HCT116 (cell line): ENCODE results near the gene C2CD2. TPM values are rescaled to one million over a fixed set of nuclear protein-coding genes. Genes with fewer than 3 reads are reported as not detected.

Experiments
- ATAC-seq: fragments of 200-7000 bp; cut with Tn5 transposase; 2 replicates; pipeline ENCODE4 v1.9.1; 2020; ENCODE audit warnings: mild to moderate bottlenecking, moderate library complexity
- BruUV-seq: library from RNA; stranded (reverse); fragments of 400-500 nt; replicated peaks from 2 replicates; lab custom pipeline; 2021; lab: Mats Ljungman, UMichigan
- CTCF ChIA-PET: fragments of 300-600 bp; sonication (Branson Sonifier 250); formaldehyde crosslinking; loops from one replicate; lab custom pipeline; 2021; ENCODE audit warnings: antibody characterized with exemption; lab: Charles Lee
- POLR2A ChIA-PET: fragments of 300-600, 350-600 bp; sonication (Branson Sonifier 250); formaldehyde crosslinking; loops from one replicate; lab custom pipeline; 2021; ENCODE audit warnings: antibody characterized with exemption; lab: Charles Lee
- RAD21 ChIA-PET, 2 experiments: fragments of 300-600 bp; sonication (Branson Sonifier 250); formaldehyde crosslinking; loops; one replicate each; lab custom pipeline; 2023; ENCODE audit warnings: low total read pairs in 2 of 2; ENCODE audit not compliant: uncharacterized antibody in 2 of 2, unreplicated experiment in 2 of 2, low non-redundant PET in 1 of 2; lab: Charles Lee
- DNase-seq: peaks from one replicate; pipeline ENCODE4 v3.0.0-alpha.2; 2010; ENCODE audit warnings: low read depth, low spot score
- H2AFZ ChIP-seq: fragments of 200-600 bp; shearing (Covaris generic), sonication (generic); 2 replicates; pipeline ENCODE4 v1.6.1; 2017; ENCODE audit warnings: low read depth, mixed run types, mixed read lengths, antibody characterized with exemption, low read length; ENCODE audit not compliant: poor library complexity, severe bottlenecking
- H3K27ac ChIP-seq: 2 replicates; pipeline ENCODE4 v1.5.1; 2012; ENCODE audit warnings: low read depth, low read length
- H3K27me3 ChIP-seq: fragments of 200-600 bp; sonication (generic); 2 replicates; pipeline ENCODE4 v1.6.1; 2016; ENCODE audit warnings: mixed run types, low read length, mixed read lengths; ENCODE audit not compliant: insufficient read depth
- H3K36me3 ChIP-seq, 2 experiments: fragments of 200-500 bp in 1 of 2; fragments of 200-600 bp in 1 of 2; sonication (Bioruptor generic) in 1 of 2; sonication (generic) in 1 of 2; 2 replicates each; pipeline versions ENCODE4 v1.5.1 to v1.6.1; 2014 to 2016; ENCODE audit warnings: low read length in 2 of 2, inconsistent platforms in 1 of 2, mixed read lengths in 1 of 2, mixed run types in 1 of 2; ENCODE audit not compliant: insufficient read depth in 2 of 2, control insufficient read depth in 1 of 2
- H3K4me1 ChIP-seq, 2 experiments: fragments of 200-600 bp in 1 of 2; sonication (generic) in 1 of 2; 2 replicates each; pipeline versions ENCODE4 v1.5.1 to v1.6.1; 2012 to 2017; ENCODE audit warnings: low read length in 2 of 2, inconsistent platforms in 1 of 2, mild to moderate bottlenecking in 1 of 2, mixed read lengths in 1 of 2, mixed run types in 1 of 2, moderate library complexity in 1 of 2; ENCODE audit not compliant: insufficient read depth in 2 of 2, control insufficient read depth in 1 of 2
- H3K4me2 ChIP-seq: fragments of 200-600 bp; sonication (generic); 2 replicates; pipeline ENCODE4 v1.6.1; 2017; ENCODE audit warnings: mixed run types, low read length, mixed read lengths
- H3K4me3 ChIP-seq, 2 experiments: fragments of 200-600 bp in 1 of 2; sonication (generic) in 1 of 2; replicated peaks in 1 of 2; 2 replicates each; pipeline ENCODE4 v1.5.1; 2011 to 2016; ENCODE audit warnings: low read length in 2 of 2, control low read depth in 1 of 2, low read depth in 1 of 2, mild to moderate bottlenecking in 1 of 2, mixed read lengths in 1 of 2, mixed run types in 1 of 2
- H3K79me2 ChIP-seq: fragments of 200-600 bp; sonication (generic); 2 replicates; pipeline ENCODE4 v1.6.1; 2017; ENCODE audit warnings: mild to moderate bottlenecking, mixed run types, low read length, moderate library complexity, mixed read lengths; ENCODE audit not compliant: insufficient read depth
- H3K9ac ChIP-seq: fragments of 200-600 bp; sonication (generic); 2 replicates; pipeline ENCODE4 v1.6.1; 2016; ENCODE audit warnings: low read length, mixed read lengths
- H3K9me2 ChIP-seq: fragments of 200-600 bp; sonication (generic), shearing (Covaris generic); 2 replicates; pipeline ENCODE4 v1.6.1; 2017; ENCODE audit warnings: mixed run types, mild to moderate bottlenecking, moderate library complexity; ENCODE audit not compliant: insufficient read depth
- H3K9me3 ChIP-seq, 2 experiments: fragments of 200-500 bp in 1 of 2; fragments of 200-600 bp in 1 of 2; sonication (Bioruptor generic) in 1 of 2; sonication (generic) in 1 of 2; 2 replicates each; pipeline ENCODE4 v1.6.1; 2014 to 2017; ENCODE audit warnings: low read length in 2 of 2, mixed read lengths in 2 of 2, inconsistent platforms in 1 of 2, low read depth in 1 of 2, mild to moderate bottlenecking in 1 of 2, mixed run types in 1 of 2, moderate library complexity in 1 of 2; ENCODE audit not compliant: control insufficient read depth in 1 of 2, insufficient read depth in 1 of 2
- H4K20me1 ChIP-seq: fragments of 200-600 bp; sonication (generic), shearing (Covaris generic); 2 replicates; pipeline ENCODE4 v1.6.1; 2017; ENCODE audit warnings: mixed run types, mild to moderate bottlenecking, moderate library complexity; ENCODE audit not compliant: insufficient read depth
- CBX3 ChIP-seq: IDR thresholded peaks from 2 replicates; pipeline ENCODE4 v1.6.1; 2012; ENCODE audit warnings: low read depth
- JUND ChIP-seq: IDR thresholded peaks from 2 replicates; pipeline ENCODE4 v1.6.1; 2012
- RAD21 ChIP-seq: IDR thresholded peaks from 2 replicates; pipeline ENCODE4 v1.6.1; 2012; ENCODE audit warnings: low read depth, mild to moderate bottlenecking
- intact Hi-C: fragments of 100-400 bp; cut with micrococcal nuclease; formaldehyde crosslinking; loops from 2 replicates; pipeline ENCODE4 v1.10.0; 2022
- total RNA-seq: library from RNA; stranded (reverse); gene quantifications from one replicate; pipeline ENCODE4 v1.2.1, GENCODE V29; 2021; ENCODE audit not compliant: unreplicated experiment

The C2CD2 gene
- total RNA-seq, 1 experiment from 2014 or later, result 22.0 TPM

DNA sequence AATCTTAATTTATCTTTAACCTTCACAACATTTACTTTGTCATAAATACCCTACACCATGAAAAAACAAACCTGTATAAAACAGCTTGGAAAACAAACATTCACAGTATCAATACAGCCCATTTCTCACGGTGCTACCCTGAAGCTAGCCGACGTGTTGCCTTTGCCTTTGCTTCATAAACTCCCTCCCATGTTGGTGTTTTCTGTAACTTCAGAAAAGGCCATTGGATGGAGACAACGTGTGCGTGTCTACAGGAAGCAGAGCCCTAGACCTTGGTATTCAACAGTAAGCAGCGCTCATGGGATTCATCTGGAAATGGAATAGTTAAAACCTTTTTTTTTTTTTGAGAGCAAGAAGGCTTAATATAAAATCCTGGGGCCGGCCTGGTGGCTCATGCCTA is 67.5 kb downstream of the C2CD2 start:
- ChIA-PET CTCF (interaction anchor here (0.9 to 1.0 kb wide), 2 partner anchors 231 to 274 kb away, joined by 3 read pairs; no protein-coding TSS in a partner anchor), POLR2A (no interaction called here), RAD21 (no interaction called here)
- BruUV-seq, result no TSS peak
- Histone ChIP-seq H3K79me2 (no peaks in the 10 kb centered on the region), H3K9ac (no peak overlapping the region), H3K27ac (no peak overlapping the region), H3K4me1 (peaks cover 0 to 5% of the 10 kb centered on the region in 2 experiments; a peak in 1 of 4 replicates), H3K4me3 (no peak overlapping the region), H3K27me3 (no peaks in the 10 kb centered on the region), H4K20me1 (no peaks in the 10 kb centered on the region), H3K36me3 (peaks cover 0 to 5% of the 10 kb centered on the region in 2 experiments; a peak in 2 of 4 replicates), H3K4me2 (no peak overlapping the region), H3K9me3 (no peaks in the 10 kb centered on the region), H3K9me2 (no peaks in the 10 kb centered on the region), H2AFZ (no peak overlapping the region)
- ATAC-seq (no peak), DNase-seq (no peak)
- intact Hi-C loops, result loop anchor here (10.0 kb wide), 1 partner anchor 978 kb away; no protein-coding TSS in a partner anchor
- no peak for TF ChIP-seq RAD21

GRCh38 chr21:41885341-41886024 is 68.3 kb downstream of the C2CD2 start:
- H4K20me1 ChIP-seq, result no peaks in the 10 kb centered on the region
- ChIA-PET RAD21 (no interaction called here), POLR2A (no interaction called here), CTCF (interaction anchor here (0.9 to 1.0 kb wide), 2 partner anchors 232 to 273 kb away, joined by 3 read pairs; no protein-coding TSS in a partner anchor)
- TF ChIP-seq CBX3, result no peak
- TF ChIP-seq JUND, result no peak
- H3K27ac ChIP-seq, result no peak overlapping the region
- H3K9me2 ChIP-seq, result no peaks in the 10 kb centered on the region
- H3K4me3 ChIP-seq, result no peak overlapping the region
- DNase-seq (no peak), ATAC-seq (no peak)
- H3K79me2 ChIP-seq, result no peaks in the 10 kb centered on the region
- no peaks in the 10 kb centered on the region for H3K9me3 ChIP-seq
- no TSS peak for BruUV-seq
- intact Hi-C loops, result loop anchor here (10.0 kb wide), 1 partner anchor 979 kb away; no protein-coding TSS in a partner anchor
- peaks cover 0 to 5% of the 10 kb centered on the region in 2 experiments; a peak in 1 of 4 replicates for H3K4me1 ChIP-seq
- no peak overlapping the region for H3K9ac ChIP-seq
- no peaks in the 10 kb centered on the region for H3K27me3 ChIP-seq
- no peak overlapping the region for H2AFZ ChIP-seq
- peaks cover 0 to 5% of the 10 kb centered on the region in 2 experiments; a peak in 1 of 4 replicates for H3K36me3 ChIP-seq
- no peak overlapping the region for H3K4me2 ChIP-seq
